Naive B cell (primary cell): ENCODE data around the gene TNFRSF1A. TPM values are rescaled to one million over a fixed set of nuclear protein-coding genes. Genes with fewer than 3 reads are reported as not detected.

Experiments used
- ATAC-seq, 2 donors: fragments of 150-1000 bp; cut with Tn5 transposase; 2 replicates each; pipeline ENCODE4 v1.10.0; 2021; ENCODE audit warnings: low read depth in 2 of 2, mild to moderate bottlenecking in 2 of 2, moderate library complexity in 2 of 2
- DNase-seq: peaks from one replicate; pipeline ENCODE4 v3.0.0; 2022
- H3K27ac Mint-ChIP-seq, 6 donors: one replicate each; pipeline ENCODE4 v1.8.0; 2020 to 2022; ENCODE audit warnings: mild to moderate bottlenecking in 6 of 6, mixed read lengths in 6 of 6, moderate library complexity in 5 of 6, inconsistent platforms in 2 of 6
- H3K27me3 Mint-ChIP-seq, 3 donors: one replicate each; pipeline ENCODE4 v1.8.0; 2021 to 2022; ENCODE audit warnings: mixed read lengths in 3 of 3, mild to moderate bottlenecking in 1 of 3
- H3K36me3 Mint-ChIP-seq, 2 donors: one replicate each; pipeline ENCODE4 v1.8.0; 2020 to 2022; ENCODE audit warnings: mixed read lengths in 2 of 2, inconsistent platforms in 1 of 2, mild to moderate bottlenecking in 1 of 2
- H3K4me1 Mint-ChIP-seq, 3 donors: one replicate each; pipeline ENCODE4 v1.8.0; 2020 to 2022; ENCODE audit warnings: mixed read lengths in 3 of 3, inconsistent platforms in 1 of 3, mild to moderate bottlenecking in 1 of 3, moderate library complexity in 1 of 3
- H3K4me3 Mint-ChIP-seq, 8 donors: one replicate each; pipeline ENCODE4 v1.8.0; 2020 to 2022; ENCODE audit warnings: mild to moderate bottlenecking in 8 of 8, mixed read lengths in 8 of 8, moderate library complexity in 8 of 8, inconsistent platforms in 2 of 8
- H3K9me3 Mint-ChIP-seq, 7 donors: one replicate each; pipeline ENCODE4 v1.8.0; 2020 to 2022; ENCODE audit warnings: mixed read lengths in 7 of 7, mild to moderate bottlenecking in 5 of 7, inconsistent platforms in 2 of 7, moderate library complexity in 1 of 7
- polyA plus RNA-seq, 6 donors: library from polyadenylated mRNA; unstranded; fragments of 300-500 nt; fragmentation: Illumina TruSeq; gene quantifications; one replicate each; pipeline ENCODE4 v1.2.3, GENCODE V29; 2021; ENCODE audit warnings: low read depth in 6 of 6

TNFRSF1A gene
- polyA plus RNA-seq, 6 donors from 2014 or later: 0.34 to 1.8 (median 1.0) TPM; not detected in 2

GRCh38 chr12:6335451-6336078 is 6.3 kb downstream of the TNFRSF1A start:
- H3K4me3 Mint-ChIP-seq: peak overlapping the region in 4 of 8 donors; percentile 54 to 80 (median 78)
- peak overlapping the region in 3 of 6 donors; percentile 10 to 78 (median 19) for H3K27ac Mint-ChIP-seq
- peaks cover 14 to 37% (median 23%) of the 10 kb centered on the region in 3 donors for H3K4me1 Mint-ChIP-seq
- ATAC-seq (peak; percentile 89 to 92), DNase-seq (peak; percentile 64)
- no peaks in the 10 kb centered on the region for H3K9me3 Mint-ChIP-seq
- H3K27me3 Mint-ChIP-seq: peaks cover 29 to 49% (median 32%) of the 10 kb centered on the region in 3 donors
- H3K36me3 Mint-ChIP-seq: no peaks in the 10 kb centered on the region

DNA sequence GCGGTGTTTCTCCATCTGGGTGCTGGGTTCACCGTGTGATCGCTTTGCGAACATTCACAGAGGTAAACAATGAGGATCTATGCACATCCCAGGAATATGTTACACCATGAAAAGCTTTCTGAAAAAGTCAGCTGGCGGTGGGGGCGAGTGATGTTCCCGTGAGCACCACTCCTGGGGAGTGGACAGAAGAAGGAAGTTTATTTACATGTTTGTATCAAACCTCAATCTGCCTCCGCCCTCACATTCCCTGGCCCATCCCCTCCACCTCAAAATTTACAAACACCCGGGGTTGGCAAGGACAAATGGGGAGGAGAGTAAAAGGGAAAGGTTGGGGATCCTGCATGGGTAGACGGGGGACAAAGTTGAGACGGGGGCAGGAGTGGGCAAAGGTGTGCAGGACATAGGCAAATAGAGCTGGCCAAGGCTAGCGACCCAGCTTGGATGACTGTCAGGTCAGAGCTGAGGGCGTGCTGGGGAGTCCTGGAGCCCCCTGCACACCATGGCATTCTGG is 6.9 kb downstream of the TNFRSF1A start:
- H3K36me3 Mint-ChIP-seq: no peaks in the 10 kb centered on the region
- DNase-seq (no peak), ATAC-seq (no peak)
- no peak overlapping the region for H3K27ac Mint-ChIP-seq
- H3K4me3 Mint-ChIP-seq: peak overlapping the region in 3 of 8 donors; percentile 19 to 43 (median 40)
- peaks cover 20 to 42% (median 29%) of the 10 kb centered on the region in 3 donors for H3K4me1 Mint-ChIP-seq
- peaks cover 35 to 53% (median 38%) of the 10 kb centered on the region in 3 donors for H3K27me3 Mint-ChIP-seq
- H3K9me3 Mint-ChIP-seq: peaks cover 0 to 1% (median 0%) of the 10 kb centered on the region in 7 donors

- H3K27me3 Mint-ChIP-seq: peaks cover 38 to 53% (median 38%) of the 10 kb centered on the region in 3 donors
- no peak for ATAC-seq
- H3K4me3 Mint-ChIP-seq: peak overlapping the region in 2 of 8 donors; percentile 16 to 19
- no peak for DNase-seq
- H3K36me3 Mint-ChIP-seq: no peaks in the 10 kb centered on the region
- H3K27ac Mint-ChIP-seq: no peak overlapping the region
- H3K4me1 Mint-ChIP-seq: peaks cover 24 to 47% (median 33%) of the 10 kb centered on the region in 3 donors
- H3K9me3 Mint-ChIP-seq: peaks cover 0 to 2% (median 0%) of the 10 kb centered on the region in 7 donors
Measured at GRCh38 chr12:6334359-6334758, 7.5 kb downstream of the TNFRSF1A start.

GRCh38 chr12:6333566-6333965 is 8.3 kb downstream of the TNFRSF1A start:
- peak overlapping the region in 2 of 8 donors; percentile 30 to 53 for H3K4me3 Mint-ChIP-seq
- DNase-seq: no peak
- H3K4me1 Mint-ChIP-seq: peaks cover 24 to 47% (median 33%) of the 10 kb centered on the region in 3 donors
- H3K27me3 Mint-ChIP-seq: peaks cover 38 to 53% (median 38%) of the 10 kb centered on the region in 3 donors
- H3K27ac Mint-ChIP-seq: no peak overlapping the region
- no peak for ATAC-seq
- no peaks in the 10 kb centered on the region for H3K36me3 Mint-ChIP-seq
- peaks cover 0 to 2% (median 0%) of the 10 kb centered on the region in 7 donors for H3K9me3 Mint-ChIP-seq

GRCh38 chr12:6333029-6333428 is 8.8 kb downstream of the TNFRSF1A start:
- Mint-ChIP-seq H3K27ac (no peak overlapping the region), H3K4me3 (peak overlapping the region in 1 of 8 donors; percentile 67), H3K36me3 (no peaks in the 10 kb centered on the region), H3K27me3 (peaks cover 38 to 56% (median 38%) of the 10 kb centered on the region in 3 donors), H3K4me1 (peaks cover 24 to 47% (median 33%) of the 10 kb centered on the region in 3 donors), H3K9me3 (peaks cover 0 to 2% (median 0%) of the 10 kb centered on the region in 7 donors)
- DNase-seq: no peak
- ATAC-seq: no peak

GRCh38 chr12:6332459-6332858 is 9.4 kb downstream of the TNFRSF1A start:
- peaks cover 38 to 59% (median 38%) of the 10 kb centered on the region in 3 donors for H3K27me3 Mint-ChIP-seq
- no peaks in the 10 kb centered on the region for H3K36me3 Mint-ChIP-seq

DNA sequence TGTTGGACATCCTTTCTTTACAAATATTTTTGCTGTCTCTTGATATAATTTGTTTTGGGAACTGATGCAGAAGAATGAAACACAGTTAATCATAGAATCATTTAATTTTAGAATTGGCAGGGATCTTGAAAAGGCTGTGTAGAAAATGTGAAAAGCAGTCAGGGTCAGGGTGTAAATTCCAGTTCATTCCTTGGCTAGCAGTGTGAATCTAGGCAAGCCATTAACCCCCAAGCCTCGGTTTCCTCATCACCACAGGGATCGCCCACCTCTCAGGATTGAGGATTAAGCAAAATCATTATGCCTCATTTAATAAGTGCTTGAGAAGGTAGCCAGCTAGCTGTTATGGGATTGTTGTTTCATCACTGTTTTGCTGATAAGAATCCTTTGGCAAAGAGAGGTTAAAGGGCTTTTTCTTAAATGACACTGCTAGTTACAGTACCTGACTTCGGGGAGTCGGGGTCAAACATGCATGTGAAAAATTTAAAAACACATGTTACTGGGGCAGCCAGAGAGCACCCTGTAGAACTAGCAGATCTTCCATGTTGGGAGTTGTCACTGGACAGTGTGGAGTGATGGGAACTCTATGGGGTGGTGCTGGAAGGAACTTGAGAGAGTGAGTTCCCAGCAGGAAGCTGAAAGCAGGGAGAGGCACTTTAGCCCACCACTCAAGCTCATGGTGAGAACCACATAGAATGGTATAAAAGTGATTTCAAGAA is 10.7 kb downstream of the TNFRSF1A start:
- peaks cover 24 to 47% (median 33%) of the 10 kb centered on the region in 3 donors for H3K4me1 Mint-ChIP-seq
- H3K9me3 Mint-ChIP-seq: peaks cover 0 to 2% (median 0%) of the 10 kb centered on the region in 7 donors
- DNase-seq: no peak
- ATAC-seq: no peak
- H3K4me3 Mint-ChIP-seq: peak overlapping the region in 1 of 8 donors; percentile 16
- peak overlapping the region in 1 of 6 donors; percentile 80 for H3K27ac Mint-ChIP-seq
- H3K27me3 Mint-ChIP-seq: peaks cover 48 to 70% (median 49%) of the 10 kb centered on the region in 3 donors
- H3K36me3 Mint-ChIP-seq: no peaks in the 10 kb centered on the region

More at GRCh38 chr12:6332459-6332858, 9.4 kb downstream of the TNFRSF1A start:
- no peak overlapping the region for H3K4me3 Mint-ChIP-seq
- peaks cover 0 to 2% (median 0%) of the 10 kb centered on the region in 7 donors for H3K9me3 Mint-ChIP-seq
- ATAC-seq (no peak), DNase-seq (no peak)
- peaks cover 24 to 47% (median 33%) of the 10 kb centered on the region in 3 donors for H3K4me1 Mint-ChIP-seq
- H3K27ac Mint-ChIP-seq: no peak overlapping the region

DNA sequence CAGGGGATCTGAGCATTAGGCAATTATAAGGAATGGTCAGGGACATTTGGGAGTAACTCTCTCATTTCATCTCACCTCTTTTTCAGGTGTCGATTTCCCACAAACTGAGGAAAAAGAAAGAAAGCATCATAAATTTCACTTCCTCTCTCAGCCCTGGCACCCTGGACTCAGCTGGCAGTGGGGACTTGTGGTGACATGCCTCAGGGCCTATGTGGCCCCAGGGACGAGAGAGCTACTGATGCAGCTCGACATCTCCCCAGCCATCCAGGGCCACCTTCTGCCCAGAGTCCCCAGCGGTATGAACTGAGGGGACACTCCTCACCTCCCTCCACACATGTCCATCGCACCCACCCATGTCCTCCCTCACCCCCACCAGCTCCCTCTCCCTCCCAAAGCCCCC is 11.7 kb downstream of the TNFRSF1A start:
- H3K4me3 Mint-ChIP-seq: peak overlapping the region; percentile 4 to 82 (median 56)

DNA sequence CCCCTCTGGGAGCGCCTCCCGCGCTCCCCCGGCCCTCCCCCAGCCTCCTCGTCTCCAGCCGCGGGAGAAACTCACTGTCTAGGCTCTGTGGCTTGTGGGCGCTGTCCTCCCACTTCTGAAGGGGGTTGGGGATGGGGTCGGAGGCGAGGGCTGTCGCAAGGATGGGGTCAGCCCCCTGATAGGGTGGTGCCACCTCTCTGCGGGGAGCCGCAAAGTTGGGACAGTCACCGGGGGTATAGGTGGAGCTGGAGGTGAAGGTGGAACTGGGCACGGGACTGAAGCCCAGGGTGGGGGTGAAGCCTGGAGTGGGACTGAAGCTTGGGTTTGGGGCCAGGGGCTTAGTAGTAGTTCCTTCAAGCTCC is 12.2 kb downstream of the TNFRSF1A start:
- Mint-ChIP-seq H3K27ac (peak overlapping the region in 4 of 6 donors; percentile 74 to 95 (median 80)), H3K4me1 (peaks cover 25 to 35% (median 28%) of the 10 kb centered on the region in 3 donors), H3K9me3 (peaks cover 0 to 2% (median 0%) of the 10 kb centered on the region in 7 donors), H3K4me3 (peak overlapping the region in 4 of 8 donors; percentile 41 to 82 (median 74)), H3K27me3 (peaks cover 49 to 72% (median 62%) of the 10 kb centered on the region in 3 donors), H3K36me3 (no peaks in the 10 kb centered on the region)
- DNase-seq: no peak
- ATAC-seq: no peak

More for the DNA sequence above, 11.7 kb downstream of the TNFRSF1A start:
- ATAC-seq (peak; percentile 100), DNase-seq (peak; percentile 85)
- Mint-ChIP-seq H3K4me1 (peaks cover 24 to 38% (median 27%) of the 10 kb centered on the region in 3 donors), H3K27ac (peak overlapping the region in 5 of 6 donors; percentile 57 to 95 (median 76)), H3K27me3 (peaks cover 45 to 71% (median 57%) of the 10 kb centered on the region in 3 donors), H3K9me3 (peaks cover 0 to 2% (median 0%) of the 10 kb centered on the region in 7 donors), H3K36me3 (no peaks in the 10 kb centered on the region)

- Mint-ChIP-seq H3K9me3 (peaks cover 0 to 2% (median 0%) of the 10 kb centered on the region in 7 donors), H3K27ac (no peak overlapping the region), H3K4me1 (peaks cover 27 to 41% (median 34%) of the 10 kb centered on the region in 3 donors), H3K36me3 (no peaks in the 10 kb centered on the region), H3K4me3 (no peak overlapping the region), H3K27me3 (peaks cover 52 to 72% (median 66%) of the 10 kb centered on the region in 3 donors)
- ATAC-seq: no peak
- no peak for DNase-seq
Measured at GRCh38 chr12:6328945-6329702, 12.8 kb downstream of the TNFRSF1A start.

- Mint-ChIP-seq H3K36me3 (no peaks in the 10 kb centered on the region), H3K4me3 (peak overlapping the region in 2 of 8 donors; percentile 22 to 41), H3K4me1 (peaks cover 32 to 41% (median 36%) of the 10 kb centered on the region in 3 donors), H3K27me3 (peaks cover 51 to 72% (median 66%) of the 10 kb centered on the region in 3 donors), H3K27ac (no peak overlapping the region), H3K9me3 (peaks cover 0 to 2% (median 0%) of the 10 kb centered on the region in 7 donors)
- ATAC-seq (no peak), DNase-seq (no peak)
Measured at GRCh38 chr12:6328045-6328779, 13.7 kb downstream of the TNFRSF1A start.
